ACC112 (cell line): ENCODE measurements around the gene CCDC148.

Experiments
- H2AFZ ChIP-seq: fragments of 200-600 bp; sonication (generic); one replicate; pipeline ENCODE4 v1.6.0; 2017; ENCODE audit warnings: antibody characterized with exemption, low read length; ENCODE audit not compliant: unreplicated experiment
- H3K27ac ChIP-seq: fragments of 200-600 bp; sonication (generic); 2 replicates; pipeline ENCODE4 v1.5.1; 2014; ENCODE audit warnings: low read depth, mild to moderate bottlenecking, antibody characterized with exemption, low read length, moderate library complexity
- H3K27me3 ChIP-seq: fragments of 200-600 bp; sonication (generic); 2 replicates; pipeline ENCODE4 v1.6.1; 2014; ENCODE audit warnings: mild to moderate bottlenecking, antibody characterized with exemption, low read length, moderate library complexity, mixed read lengths; ENCODE audit not compliant: insufficient read depth
- H3K36me3 ChIP-seq: fragments of 200-600 bp; sonication (generic); 2 replicates; pipeline ENCODE4 v1.6.1; 2016; ENCODE audit warnings: mild to moderate bottlenecking, antibody characterized with exemption, low read length, moderate library complexity, mixed read lengths; ENCODE audit not compliant: insufficient read depth
- H3K4me1 ChIP-seq: fragments of 200-600 bp; sonication (generic); one replicate; pipeline ENCODE4 v1.6.1; 2016; ENCODE audit warnings: low read length, mixed read lengths; ENCODE audit not compliant: insufficient read depth, unreplicated experiment, control insufficient read depth
- H3K4me3 ChIP-seq: fragments of 200-600 bp; sonication (generic); 2 replicates; pipeline ENCODE4 v1.5.1; 2014; ENCODE audit warnings: mild to moderate bottlenecking, low read depth, low read length
- H3K79me2 ChIP-seq: fragments of 200-600 bp; sonication (generic); one replicate; pipeline ENCODE4 v1.6.0; 2016; ENCODE audit warnings: low read length; ENCODE audit not compliant: control insufficient read depth, unreplicated experiment, insufficient read depth

CCDC148 gene

DNA sequence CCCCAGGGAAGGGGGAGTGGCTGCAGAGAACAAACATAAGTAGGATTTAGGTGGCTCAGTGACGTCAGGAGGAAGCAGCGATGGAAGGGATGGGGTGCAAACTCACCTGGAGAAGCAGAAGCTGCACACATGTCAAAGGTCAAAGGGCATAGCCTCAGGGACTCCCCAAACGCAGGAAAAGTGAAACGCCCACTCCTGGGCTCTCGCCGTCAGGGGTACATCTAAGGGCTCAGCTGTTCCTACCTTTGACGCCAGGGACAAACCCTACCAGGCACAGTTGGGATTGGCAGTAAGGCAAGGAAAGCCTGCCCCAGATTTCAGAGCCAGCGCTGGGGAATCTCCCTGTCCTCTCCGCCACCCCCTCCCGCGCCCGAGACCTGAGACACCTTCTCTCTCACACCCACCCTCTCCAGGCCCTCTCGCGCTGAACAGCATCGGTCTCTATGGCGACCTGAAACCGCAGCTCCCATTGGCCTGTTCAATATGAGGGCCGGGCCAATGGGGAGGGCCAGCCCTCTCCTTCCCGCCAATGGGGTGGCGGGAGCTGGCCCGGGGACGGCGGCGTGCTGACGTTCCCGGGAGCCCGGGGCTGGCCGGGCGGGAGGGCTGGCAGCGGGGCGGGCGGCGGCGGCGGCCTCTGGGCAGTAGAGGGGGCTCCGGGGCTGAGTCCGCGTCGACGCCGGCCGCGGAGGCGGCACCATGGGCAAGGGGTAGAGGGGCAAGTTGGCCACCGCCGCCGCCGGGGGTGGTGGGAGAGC lies at the start of gene CCDC148, which contains the start of gene PKP4:
Gene CCDC148 (minus strand): TSS at position 445 of the 758 bp plus-strand sequence. CDS start 314 bp downstream, at position 131.
Gene PKP4 (plus strand): TSS at position 644 of the 758 bp plus-strand sequence. CDS start 76,233 bp downstream, outside the sequence.
- peak within 1 kb of the TSS; percentile 14 for H3K27ac ChIP-seq
- H2AFZ ChIP-seq = peak within 1 kb of the TSS; percentile 25
- peaks cover 34% of the 10 kb centered on the region for H3K79me2 ChIP-seq
- no peaks in the 10 kb centered on the region for H3K27me3 ChIP-seq
- H3K4me3 ChIP-seq = peak within 1 kb of the TSS; percentile 88
- H3K4me1 ChIP-seq = peaks cover 34% of the 10 kb centered on the region
- H3K36me3 ChIP-seq = no peaks in the 10 kb centered on the region

DNA sequence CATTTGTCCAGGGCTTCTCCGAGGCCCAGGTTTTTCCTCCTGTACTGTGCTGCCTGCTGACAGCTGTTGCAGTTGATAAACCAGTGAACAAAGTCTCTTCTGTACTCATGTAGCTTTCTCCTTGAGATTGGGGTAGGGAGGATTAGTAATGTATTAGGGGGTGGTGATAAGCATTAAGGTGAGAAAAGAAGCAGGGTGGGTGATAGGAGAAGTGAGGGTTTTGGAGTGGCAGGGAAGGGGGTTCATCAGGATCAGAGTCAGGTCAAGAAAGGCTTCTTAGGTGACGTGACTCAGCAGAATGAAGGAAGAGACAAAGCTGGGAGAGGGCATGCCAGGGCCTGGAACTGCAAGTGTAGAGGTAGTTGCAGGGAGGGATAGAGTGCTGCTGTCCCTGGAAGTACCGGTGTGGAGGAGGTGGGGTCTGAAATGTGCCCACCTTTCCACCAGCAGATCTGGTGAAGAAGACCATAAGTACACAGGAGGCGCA lies 48.9 kb upstream of the CCDC148 start:
- H3K36me3 ChIP-seq = no peaks in the 10 kb centered on the region
- no peak overlapping the region for H3K27ac ChIP-seq
- no peak overlapping the region for H3K4me3 ChIP-seq
- H2AFZ ChIP-seq = no peak overlapping the region
- peaks cover 51% of the 10 kb centered on the region for H3K79me2 ChIP-seq
- peaks cover 27% of the 10 kb centered on the region for H3K4me1 ChIP-seq
- H3K27me3 ChIP-seq = no peaks in the 10 kb centered on the region

DNA sequence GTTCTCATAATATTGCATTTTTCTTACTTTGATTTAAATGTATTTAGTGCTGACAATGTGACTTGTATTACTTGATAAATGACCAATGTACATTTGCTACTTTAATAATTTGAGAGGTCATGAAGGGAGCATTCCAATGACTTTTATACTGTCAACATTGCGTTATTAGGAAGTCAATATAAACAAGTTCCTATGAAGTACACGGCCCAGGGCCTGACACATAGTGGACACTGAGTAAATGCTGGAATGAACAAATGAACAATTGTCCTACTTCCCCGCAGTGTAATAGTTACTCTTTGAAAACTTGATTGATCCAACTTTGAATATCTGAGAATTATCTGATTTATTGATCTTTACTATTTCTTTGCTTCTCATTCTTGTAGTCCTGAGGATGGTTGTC lies 47.5 kb upstream of the CCDC148 start:
- Histone ChIP-seq H3K27ac (no peak overlapping the region), H3K79me2 (peaks cover 55% of the 10 kb centered on the region), H3K4me3 (no peak overlapping the region), H2AFZ (no peak overlapping the region), H3K36me3 (no peaks in the 10 kb centered on the region), H3K27me3 (no peaks in the 10 kb centered on the region), H3K4me1 (peaks cover 20% of the 10 kb centered on the region)

DNA sequence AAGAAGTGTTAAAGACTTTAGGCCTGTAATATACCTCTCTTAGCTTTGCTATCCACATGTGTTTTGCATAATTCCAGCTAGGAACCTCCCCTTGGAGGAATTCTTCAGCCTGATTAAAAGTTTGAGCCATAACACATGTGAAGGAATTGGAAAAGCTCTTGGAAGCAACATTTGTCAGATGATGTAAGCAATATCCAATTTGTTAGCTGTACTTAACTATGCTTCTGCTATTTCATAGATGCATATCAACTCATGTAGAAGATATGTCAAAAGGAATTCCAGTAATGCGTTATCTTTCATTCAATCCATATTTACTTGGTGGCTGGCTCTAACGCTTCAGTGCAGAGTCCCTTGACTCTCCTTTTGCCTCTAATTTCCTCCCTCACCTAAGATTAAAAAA lies 46.4 kb upstream of the CCDC148 start:
- Histone ChIP-seq H3K79me2 (peaks cover 51% of the 10 kb centered on the region), H3K4me3 (no peak overlapping the region), H3K27ac (peak overlapping the region; percentile 14; the same call in 1 of the 2 replicates)

DNA sequence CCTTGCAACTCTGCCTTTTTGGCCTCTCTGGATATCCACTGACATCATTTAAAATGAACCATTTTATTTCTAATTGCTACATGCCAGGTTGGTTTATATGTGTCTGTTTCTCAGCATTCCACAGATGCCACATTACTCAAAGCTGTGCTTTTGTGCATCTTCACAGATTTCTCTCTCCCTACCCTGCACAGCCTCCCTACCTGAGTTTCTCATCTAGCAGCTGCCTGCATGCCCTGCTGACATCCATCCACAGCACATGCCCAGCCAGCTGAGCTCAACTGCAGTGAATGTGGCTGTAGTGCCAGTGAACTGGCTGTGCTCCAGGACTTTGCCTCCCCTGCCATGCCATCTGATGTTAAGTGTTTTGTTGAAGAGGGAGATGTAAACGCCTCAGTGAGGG lies 44.7 kb upstream of the CCDC148 start:
- Histone ChIP-seq H3K36me3 (no peaks in the 10 kb centered on the region), H3K27ac (no peak overlapping the region), H3K27me3 (no peaks in the 10 kb centered on the region), H3K79me2 (peaks cover 46% of the 10 kb centered on the region), H3K4me1 (peaks cover 30% of the 10 kb centered on the region), H2AFZ (no peak overlapping the region), H3K4me3 (no peak overlapping the region)

More for the DNA sequence above, 46.4 kb upstream of the CCDC148 start:
- no peaks in the 10 kb centered on the region for H3K27me3 ChIP-seq
- H3K36me3 ChIP-seq = no peaks in the 10 kb centered on the region
- no peak overlapping the region for H2AFZ ChIP-seq
- H3K4me1 ChIP-seq = peaks cover 20% of the 10 kb centered on the region

DNA sequence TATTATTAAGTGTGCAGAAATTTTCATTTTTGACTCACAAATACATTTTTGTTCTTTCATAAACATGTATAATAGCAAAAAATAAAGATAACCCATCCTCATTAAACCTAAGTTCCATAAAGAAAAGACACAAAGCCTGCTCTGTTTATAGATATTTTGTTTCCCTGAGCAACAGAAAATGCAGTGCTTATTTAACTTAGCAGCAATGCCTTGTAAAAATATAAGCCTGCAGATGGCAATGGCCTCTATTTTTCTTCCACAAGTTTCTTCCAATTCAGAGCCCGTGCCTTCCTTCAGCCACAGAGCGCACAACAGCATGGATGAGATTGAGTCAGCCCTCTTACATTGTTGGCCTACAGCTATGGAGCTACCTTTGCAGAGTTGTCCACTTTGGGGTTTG lies 43.8 kb upstream of the CCDC148 start:
- Histone ChIP-seq H2AFZ (no peak overlapping the region), H3K27ac (no peak overlapping the region), H3K79me2 (peaks cover 40% of the 10 kb centered on the region), H3K36me3 (no peaks in the 10 kb centered on the region), H3K4me1 (peaks cover 30% of the 10 kb centered on the region), H3K4me3 (no peak overlapping the region), H3K27me3 (no peaks in the 10 kb centered on the region)

DNA sequence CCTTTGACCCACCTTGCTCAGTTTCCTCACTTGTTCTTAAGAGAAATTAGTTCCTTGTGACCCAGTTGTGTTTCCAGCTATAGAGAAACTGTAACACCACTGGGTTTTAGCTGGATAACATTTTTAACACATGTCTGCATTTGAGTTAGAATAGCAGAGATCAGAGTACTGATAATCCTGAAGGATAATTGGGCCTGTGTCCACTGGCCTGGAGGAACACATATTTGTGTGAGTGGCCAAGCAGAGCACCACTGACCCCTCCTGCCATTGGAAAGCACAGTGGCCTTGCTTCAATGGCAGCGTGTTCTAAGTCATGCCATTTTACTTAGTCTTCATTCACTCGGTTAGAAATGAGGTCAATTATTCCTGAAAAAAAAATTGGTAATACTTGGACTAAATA lies 42.8 kb upstream of the CCDC148 start:
- peaks cover 30% of the 10 kb centered on the region for H3K4me1 ChIP-seq
- H3K27ac ChIP-seq = no peak overlapping the region
- peaks cover 38% of the 10 kb centered on the region for H3K79me2 ChIP-seq
- no peaks in the 10 kb centered on the region for H3K27me3 ChIP-seq
- no peaks in the 10 kb centered on the region for H3K36me3 ChIP-seq
- H2AFZ ChIP-seq = no peak overlapping the region
- no peak overlapping the region for H3K4me3 ChIP-seq

DNA sequence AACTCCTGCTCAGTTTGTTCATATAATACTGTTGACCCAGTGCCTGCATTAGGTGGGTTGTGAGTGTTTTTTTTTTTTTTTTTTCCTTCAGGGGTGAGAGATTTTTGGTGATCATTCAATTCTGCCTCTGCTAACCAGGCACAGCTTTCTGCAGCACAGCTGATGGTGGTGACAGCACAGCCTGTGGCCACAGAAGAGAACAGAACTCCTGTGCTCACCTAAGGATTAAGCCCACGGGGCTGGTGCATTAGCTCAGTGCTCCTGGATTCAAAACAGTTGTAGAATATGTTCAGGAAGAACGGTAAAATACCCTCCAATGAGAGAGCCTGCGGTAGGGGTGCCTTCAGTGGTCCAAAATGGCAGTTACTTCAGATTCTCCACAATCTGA lies 42.2 kb upstream of the CCDC148 start:
- H3K4me1 ChIP-seq = peaks cover 30% of the 10 kb centered on the region
- no peaks in the 10 kb centered on the region for H3K27me3 ChIP-seq
- H3K27ac ChIP-seq = no peak overlapping the region
- no peaks in the 10 kb centered on the region for H3K36me3 ChIP-seq
- H2AFZ ChIP-seq = no peak overlapping the region
- peaks cover 34% of the 10 kb centered on the region for H3K79me2 ChIP-seq
- no peak overlapping the region for H3K4me3 ChIP-seq

DNA sequence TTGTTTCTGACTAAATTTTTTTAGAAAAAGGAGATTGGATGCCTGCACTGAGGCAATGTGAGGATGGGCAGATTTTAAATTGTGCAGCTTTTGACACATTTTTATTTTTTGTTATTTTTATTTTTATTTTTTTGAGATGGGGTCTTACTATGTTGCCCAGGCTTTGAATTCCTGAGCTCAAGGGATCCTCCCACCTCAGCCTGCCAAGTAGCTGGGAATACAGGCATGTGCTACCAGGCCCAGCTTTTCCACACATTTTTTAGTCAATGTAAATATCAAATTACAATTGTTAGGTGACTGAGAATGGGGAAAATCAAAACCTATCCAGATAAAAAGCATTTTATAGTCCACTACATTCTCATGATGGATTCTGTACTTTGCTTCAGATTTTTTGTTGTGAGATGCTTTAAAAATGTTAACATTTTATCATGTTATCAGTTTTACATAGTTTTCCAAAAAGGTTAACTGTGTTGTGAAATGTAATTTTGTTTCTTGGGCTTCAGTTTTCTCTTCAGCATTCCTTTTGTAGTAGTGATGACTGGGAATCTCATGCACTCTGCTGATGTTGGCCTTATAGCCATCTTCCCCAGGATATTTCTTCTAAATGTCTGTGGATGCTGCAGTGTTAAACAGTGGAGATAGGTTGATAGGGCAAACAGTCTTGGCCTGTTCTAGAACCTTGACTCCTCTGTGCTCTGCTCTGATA lies 41.6 kb upstream of the CCDC148 start:
- Histone ChIP-seq H3K27ac (no peak overlapping the region), H3K4me1 (peaks cover 26% of the 10 kb centered on the region), H3K27me3 (no peaks in the 10 kb centered on the region), H3K4me3 (no peak overlapping the region), H3K36me3 (no peaks in the 10 kb centered on the region), H3K79me2 (peaks cover 37% of the 10 kb centered on the region), H2AFZ (no peak overlapping the region)

DNA sequence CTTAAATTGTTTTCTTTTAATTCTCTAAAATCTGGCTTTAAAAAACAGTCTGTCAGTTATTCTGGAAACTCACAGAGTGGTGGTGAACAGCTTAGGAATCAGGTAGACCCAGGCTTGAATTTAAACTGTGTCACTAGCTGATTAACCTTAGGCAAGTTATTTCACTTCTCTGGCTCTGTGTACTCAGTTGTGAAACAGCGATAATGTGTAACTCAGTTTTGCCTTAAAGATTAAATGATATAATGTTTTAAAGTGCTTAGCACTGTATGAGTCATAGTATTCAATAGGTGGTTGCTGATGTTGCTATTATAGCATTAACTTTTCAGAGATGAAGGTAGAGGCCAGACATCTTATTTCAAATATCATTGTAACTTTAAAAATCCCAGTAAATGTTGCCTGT lies 40.9 kb upstream of the CCDC148 start:
- Histone ChIP-seq H3K4me1 (peaks cover 19% of the 10 kb centered on the region), H3K27ac (no peak overlapping the region), H3K79me2 (peaks cover 35% of the 10 kb centered on the region), H3K36me3 (no peaks in the 10 kb centered on the region), H3K4me3 (no peak overlapping the region), H3K27me3 (no peaks in the 10 kb centered on the region), H2AFZ (no peak overlapping the region)
